Iris pigment epithelial cell (primary cell): Measurements from ENCODE around the gene HES5.

Experiments used
- DNase-seq: peaks from one replicate; pipeline ENCODE4 v3.0.0-alpha.2; 2011; ENCODE audit warnings: low read depth

Gene HES5

GRCh38 chr1:2514863-2515762 is 14.9 kb downstream of the HES5 start:
- no peak for DNase-seq

DNA sequence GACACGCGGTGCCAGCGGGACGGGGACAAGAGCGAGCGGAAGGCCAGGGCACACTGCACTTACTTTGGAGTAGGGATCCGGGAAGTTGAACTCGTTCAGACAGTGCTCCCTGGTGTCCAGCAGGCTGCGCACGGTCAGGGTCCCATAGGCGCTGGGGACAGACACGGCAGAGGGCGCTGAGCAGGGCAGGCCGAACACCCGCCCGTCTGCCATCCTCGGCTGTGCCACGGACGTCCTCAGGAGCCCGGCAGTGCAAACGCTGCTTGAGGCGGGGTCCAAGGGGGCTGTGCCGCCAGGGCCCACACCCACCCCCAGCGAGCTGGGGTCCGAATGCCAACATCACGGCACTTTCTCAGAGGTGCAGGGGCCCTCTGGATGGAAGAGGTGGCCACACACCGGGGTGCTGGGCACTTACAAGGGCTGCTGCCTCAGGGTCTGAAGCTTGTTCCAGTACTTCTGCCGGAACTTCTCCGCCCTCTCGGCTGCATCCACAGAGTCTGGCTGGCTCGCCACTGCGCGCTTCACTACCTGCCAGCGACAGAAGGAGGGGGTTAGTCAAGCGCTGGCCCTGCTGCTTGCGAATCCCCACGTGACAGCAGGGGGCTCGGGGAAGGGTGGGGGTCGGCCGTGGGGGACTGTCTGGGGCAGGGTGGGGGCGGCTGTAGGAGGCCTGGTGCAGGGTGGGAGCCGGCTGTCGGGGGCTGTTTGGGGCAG is 16.0 kb downstream of the HES5 start:
- no peak for DNase-seq

DNA sequence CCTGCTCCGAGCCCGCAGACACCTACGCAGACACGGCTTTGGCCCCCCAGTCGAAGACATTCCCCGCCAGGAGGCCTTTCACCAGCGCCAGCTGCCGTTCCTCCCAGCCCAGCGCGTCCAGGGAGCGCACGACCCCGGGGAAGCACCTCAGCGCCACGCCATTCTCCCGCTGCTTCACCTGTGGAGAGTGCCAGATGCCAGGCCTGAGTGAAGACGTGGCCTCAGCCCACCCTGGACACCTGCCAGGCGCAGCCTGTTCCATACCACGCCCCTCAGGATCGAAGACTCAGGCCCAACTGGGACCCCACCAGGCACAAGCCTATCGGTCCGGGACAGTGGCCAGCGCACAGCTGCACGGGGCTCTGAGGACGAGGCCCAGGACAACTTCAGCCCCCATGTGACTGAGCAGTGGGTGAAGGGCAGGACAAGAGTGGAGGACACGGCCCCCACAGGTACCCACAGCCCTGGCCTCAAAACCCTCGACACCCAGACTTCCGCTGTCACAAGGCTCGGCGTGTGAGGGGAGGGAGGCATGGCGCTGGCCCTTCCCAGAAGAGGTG is 17.1 kb downstream of the HES5 start:
- no peak for DNase-seq

DNA sequence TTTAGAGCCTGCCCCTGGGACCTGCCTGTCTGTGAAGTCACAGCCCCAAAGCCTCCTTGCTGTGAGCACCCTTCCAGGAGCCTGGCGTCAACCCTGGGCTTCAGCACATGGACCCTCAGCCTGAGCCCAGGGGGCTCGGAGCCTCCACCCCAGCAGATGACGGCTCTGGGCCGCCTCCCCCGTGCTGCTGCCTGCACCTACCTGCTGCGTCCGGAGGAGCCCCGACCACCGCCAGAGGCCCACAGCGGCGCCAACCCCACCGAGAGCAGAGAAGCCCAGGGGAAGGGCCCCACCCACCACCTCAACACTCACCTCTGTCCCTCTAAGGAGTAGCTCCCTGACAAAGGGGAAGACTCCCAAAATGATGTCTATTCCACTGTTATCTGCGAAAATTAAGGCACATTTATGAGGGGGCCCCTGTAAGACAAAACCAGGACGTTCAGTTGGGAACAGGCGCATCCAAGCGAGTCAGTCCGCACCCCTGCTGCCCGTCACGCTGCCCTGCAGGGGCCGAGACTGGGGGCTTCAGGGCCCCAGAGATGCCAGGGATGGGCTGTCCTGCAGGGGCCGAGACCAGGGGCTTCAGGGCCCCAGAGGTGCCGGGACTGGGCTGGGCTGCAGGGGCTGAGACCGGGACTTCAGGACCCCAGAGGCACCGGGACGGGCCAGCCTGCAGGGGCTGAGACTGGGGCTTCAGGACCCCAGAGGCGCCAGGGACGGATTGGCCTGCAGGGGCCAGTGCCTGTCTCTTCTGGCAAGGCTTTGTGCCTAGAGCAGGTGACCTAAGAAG is 19.5 kb downstream of the HES5 start:
- no peak for DNase-seq

GRCh38 chr1:2509589-2509988 is 20.5 kb downstream of the HES5 start:
- DNase-seq: no peak

- no peak for DNase-seq
These were observed 21.3 kb downstream of the HES5 start for GRCh38 chr1:2508751-2509150.

GRCh38 chr1:2508180-2508579 is 21.9 kb downstream of the HES5 start:
- no peak for DNase-seq

GRCh38 chr1:2507744-2508155 is 22.3 kb downstream of the HES5 start:
- DNase-seq: no peak

- DNase-seq: no peak
These were observed 23.0 kb downstream of the HES5 start for GRCh38 chr1:2506901-2507565.

DNA sequence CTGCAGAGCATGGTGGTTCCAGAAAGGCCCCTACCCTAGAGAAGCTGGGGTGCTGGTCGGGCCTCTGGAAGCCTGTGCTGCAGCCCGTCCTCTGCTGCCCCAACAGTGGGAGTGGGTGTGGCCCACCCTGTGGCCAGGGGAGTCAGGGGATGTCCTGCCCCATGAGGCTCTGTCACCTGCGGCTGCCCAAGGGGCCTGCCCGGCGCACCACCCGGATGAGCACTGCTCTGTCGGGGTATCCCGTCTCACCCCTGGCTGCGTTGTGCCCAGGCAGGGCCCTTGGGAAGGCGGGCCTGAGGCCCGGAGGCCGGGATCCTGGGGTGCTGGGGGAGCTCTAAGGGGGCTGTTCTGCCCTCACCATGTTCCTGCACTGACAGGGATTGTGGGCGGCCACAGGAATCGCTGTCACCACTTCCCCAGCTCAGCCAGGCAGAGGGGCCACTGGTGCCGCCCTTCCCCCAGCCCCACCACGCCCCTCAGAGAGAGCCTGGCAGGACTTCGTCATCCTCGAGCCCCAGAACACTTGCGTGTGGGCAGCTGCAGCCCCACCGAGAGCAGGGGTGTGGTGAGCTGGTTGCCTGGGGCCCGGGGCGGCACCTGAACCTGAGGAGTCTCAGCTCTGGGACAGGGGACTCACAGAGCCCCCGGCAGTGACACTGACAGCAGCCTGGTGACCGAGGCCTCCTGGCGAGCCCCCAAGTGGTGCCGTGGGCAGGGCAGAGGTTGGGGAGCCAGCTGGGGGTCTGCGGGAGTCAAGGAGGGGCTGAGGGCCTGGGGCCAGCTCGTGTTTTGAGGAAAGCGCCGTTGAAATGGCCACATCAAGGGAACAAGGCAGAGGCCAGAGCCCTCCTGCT is 23.8 kb downstream of the HES5 start:
- no peak for DNase-seq

DNA sequence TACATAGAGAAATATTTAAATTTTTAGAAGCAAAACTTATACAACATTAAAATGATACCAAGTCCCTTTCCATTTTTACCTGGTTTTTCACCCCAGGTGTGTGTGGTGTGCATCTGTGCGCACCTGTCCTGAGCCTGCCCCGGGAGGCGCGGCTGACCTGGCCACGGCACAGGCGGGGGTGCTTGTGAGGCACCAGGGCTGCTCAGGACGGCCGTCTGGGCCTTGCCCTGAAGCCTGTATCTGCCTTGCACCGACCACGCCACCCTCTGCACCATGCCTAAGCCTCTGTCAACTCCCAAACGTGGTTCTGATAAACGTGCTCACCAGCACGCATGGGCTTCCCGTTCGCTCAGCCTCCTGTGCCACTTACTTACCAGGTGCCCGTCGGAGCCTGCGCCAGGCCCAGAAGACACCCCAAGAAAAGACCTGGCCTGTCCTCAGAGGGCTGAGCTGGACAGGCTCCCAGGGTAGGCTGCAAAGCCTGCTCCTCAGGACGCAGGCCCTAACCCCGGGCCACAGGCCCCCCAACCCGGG is 24.5 kb downstream of the HES5 start:
- DNase-seq: no peak

GRCh38 chr1:2504949-2505272 is 25.2 kb downstream of the HES5 start:
- no peak for DNase-seq

GRCh38 chr1:2504225-2504948 is 25.7 kb downstream of the HES5 start:
- no peak for DNase-seq

GRCh38 chr1:2503554-2504224 is 26.4 kb downstream of the HES5 start:
- no peak for DNase-seq

- DNase-seq: no peak
These were observed 27.2 kb downstream of the HES5 start for GRCh38 chr1:2502661-2503553.

GRCh38 chr1:2502210-2502609 is 27.9 kb downstream of the HES5 start:
- no peak for DNase-seq

DNA sequence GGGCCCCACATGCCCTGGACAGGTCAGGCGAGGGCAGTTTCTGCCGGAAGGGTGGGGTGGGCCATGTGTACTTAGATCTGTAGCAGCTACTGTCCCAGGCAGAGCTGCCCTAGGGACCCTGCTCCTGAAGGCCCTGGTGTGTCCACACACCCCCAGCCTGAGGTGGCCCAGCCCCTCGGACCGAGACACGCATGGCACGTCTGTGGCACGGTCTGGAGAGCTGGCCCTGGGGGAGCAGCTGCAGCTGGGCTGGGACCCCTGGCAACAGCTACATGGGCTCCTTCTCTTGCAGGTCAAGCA is 28.3 kb downstream of the HES5 start:
- no peak for DNase-seq

DNA sequence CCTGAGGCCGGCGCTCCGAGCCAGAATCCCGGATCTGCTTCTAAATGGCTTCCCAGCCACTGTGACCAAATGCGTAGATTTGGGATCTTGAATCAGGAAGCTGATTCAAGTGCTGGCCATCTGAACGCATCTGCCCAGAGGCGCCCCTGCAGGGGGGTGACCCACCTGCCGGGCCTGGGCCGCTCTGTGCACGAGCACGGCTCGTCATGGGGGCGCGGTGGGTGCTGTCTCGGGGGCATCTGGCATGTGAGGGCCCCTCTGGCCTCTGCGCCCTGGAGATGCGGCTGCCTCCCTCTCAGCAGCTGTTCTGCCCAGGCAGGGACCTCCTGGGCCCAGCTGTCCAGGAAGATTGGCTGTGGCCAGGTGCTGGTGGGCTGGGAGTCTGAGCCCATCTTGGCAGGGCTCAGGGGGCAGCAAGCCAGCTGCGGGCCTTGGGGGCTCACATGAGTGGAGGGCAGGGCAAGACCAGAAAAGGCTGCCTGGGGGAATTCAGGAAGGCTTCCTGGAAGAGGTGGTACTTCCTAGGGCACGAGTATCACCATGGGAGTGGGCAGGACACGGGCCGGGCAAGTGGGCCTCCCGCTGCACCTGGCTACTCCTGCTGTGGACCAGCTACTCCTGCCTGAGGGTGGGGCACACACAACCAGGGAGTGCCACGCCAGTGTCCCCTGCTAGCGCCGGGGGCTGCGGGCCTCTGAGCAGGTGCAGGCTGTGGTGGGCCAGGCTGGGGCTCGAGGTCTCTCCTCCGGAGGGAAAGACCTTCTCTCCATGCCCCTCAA is 28.8 kb downstream of the HES5 start:
- no peak for DNase-seq
